GM12878 (cell line): Measurements from ENCODE around the gene CHCHD1. TPM values are rescaled to one million over a fixed set of nuclear protein-coding genes. Genes with fewer than 3 reads are reported as not detected.

Source experiments
- ATAC-seq: fragments of 200-7000 bp; cut with Tn5 transposase; 3 replicates; pipeline ENCODE4 v1.9.1; 2020; ENCODE audit warnings: mild to moderate bottlenecking, moderate library complexity
- BruUV-seq: library from RNA; stranded (reverse); fragments of 400-500 nt; replicated peaks from 2 replicates; lab custom pipeline; 2021; lab: Mats Ljungman, UMichigan
- CTCF ChIA-PET: fragments of 300-600 bp; sonication (Branson Sonifier 250); formaldehyde crosslinking; extraction: SDS; loops from one replicate; lab custom pipeline; 2021; ENCODE audit warnings: inconsistent platforms; lab: Yijun Ruan, JAX
- POLR2A ChIA-PET: fragments of 350-600 bp; formaldehyde crosslinking; extraction: SDS; loops from one replicate; lab custom pipeline; 2021; ENCODE audit warnings: inconsistent platforms; lab: Charles Lee
- RAD21 ChIA-PET: fragments of 300-600 bp; sonication (Branson Sonifier 250); formaldehyde crosslinking; loops from one replicate; lab custom pipeline; 2023; ENCODE audit warnings: antibody characterized with exemption; ENCODE audit not compliant: unreplicated experiment; lab: Charles Lee
- SMC1A ChIA-PET: fragments of 300-600 bp; sonication (Branson Sonifier 250); formaldehyde crosslinking; loops from one replicate; lab custom pipeline; 2023; ENCODE audit not compliant: unreplicated experiment, uncharacterized antibody; lab: Charles Lee
- DNase-seq: peaks from one replicate; pipeline ENCODE4 v3.0.0-alpha.2; 2011; ENCODE audit warnings: low read depth, low spot score
- FAIRE-seq: peaks from 3 replicates; lab custom pipeline; 2011; peaks lifted over from hg19 to GRCh38; lab: Jason Lieb, UNC
- H2AFZ ChIP-seq: 2 replicates; pipeline ENCODE4 v1.6.0; 2011; ENCODE audit warnings: low read depth, low read length, control low read depth; ENCODE audit not compliant: control insufficient read depth
- H3K27ac ChIP-seq: 2 replicates; pipeline ENCODE4 v1.5.1; 2011; ENCODE audit warnings: control low read depth; ENCODE audit not compliant: control insufficient read depth, insufficient read depth
- H3K27me3 ChIP-seq, 2 experiments: replicated peaks in 1 of 2; 2 replicates each; pipeline versions ENCODE4 v1.6.0 to v1.6.1; 2011; ENCODE audit warnings: low read length in 1 of 2; ENCODE audit not compliant: control insufficient read depth in 2 of 2, insufficient read depth in 2 of 2
- H3K36me3 ChIP-seq, 2 experiments: 2 replicates each; pipeline ENCODE4 v1.5.1; 2011; ENCODE audit warnings: low read length in 1 of 2; ENCODE audit not compliant: control insufficient read depth in 2 of 2, insufficient read depth in 2 of 2
- H3K4me1 ChIP-seq: 2 replicates; pipeline ENCODE4 v1.6.1; 2011; ENCODE audit warnings: mild to moderate bottlenecking, low read length, moderate library complexity, mixed read lengths; ENCODE audit not compliant: control insufficient read depth, insufficient read depth
- H3K4me2 ChIP-seq: 2 replicates; pipeline ENCODE4 v1.6.0; 2011; ENCODE audit warnings: control low read depth; ENCODE audit not compliant: control insufficient read depth, insufficient read depth
- H3K4me3 ChIP-seq: fragments of 200-600 bp; sonication (generic); 2 replicates; pipeline ENCODE4 v1.5.1; 2016
- H3K79me2 ChIP-seq: 2 replicates; pipeline ENCODE4 v1.6.0; 2011; ENCODE audit warnings: low read length; ENCODE audit not compliant: control insufficient read depth, insufficient read depth
- H3K9ac ChIP-seq: 2 replicates; pipeline ENCODE4 v1.8.0; 2011; ENCODE audit warnings: low read length, control low read depth, mixed read lengths; ENCODE audit not compliant: control insufficient read depth, insufficient read depth
- H3K9me3 ChIP-seq: replicated peaks from 3 replicates; pipeline ENCODE4 v1.5.1; 2011; ENCODE audit warnings: mild to moderate bottlenecking, low read length; ENCODE audit not compliant: control insufficient read depth, insufficient read depth
- H4K20me1 ChIP-seq: 2 replicates; pipeline ENCODE4 v1.6.0; 2011; ENCODE audit not compliant: control insufficient read depth, insufficient read depth
- ASH2L ChIP-seq: fragments of 300-600, 200-600 bp; sonication (generic); IDR thresholded peaks from 2 replicates; pipeline ENCODE4 v1.6.1; 2017; ENCODE audit warnings: low read depth, mild to moderate bottlenecking, borderline replicate concordance
- BHLHE40 ChIP-seq, 2 experiments: fragments of 450-650 bp in 1 of 2; IDR thresholded peaks; 2 replicates each; pipeline ENCODE4 v1.6.1; 2011 to 2017; ENCODE audit warnings: low read depth in 2 of 2, borderline replicate concordance in 1 of 2, improper control_type of control experiment in 1 of 2, low read length in 1 of 2, mild to moderate bottlenecking in 1 of 2
- BMI1 ChIP-seq: fragments of 450-650 bp; IDR thresholded peaks from 2 replicates; pipeline ENCODE4 v1.6.1; 2016; ENCODE audit warnings: mild to moderate bottlenecking, moderate library complexity, borderline replicate concordance
- HDGF ChIP-seq: fragments of 450-650 bp; IDR thresholded peaks from 2 replicates; pipeline ENCODE4 v1.6.1; 2016; ENCODE audit warnings: antibody characterized with exemption
- IRF4 ChIP-seq: IDR thresholded peaks from 2 replicates; pipeline ENCODE4 v1.6.1; 2011; ENCODE audit warnings: low read depth, low read length
- MEF2A ChIP-seq: IDR thresholded peaks from 2 replicates; pipeline ENCODE4 v1.6.1; 2011; ENCODE audit warnings: low read depth, mild to moderate bottlenecking, low read length, moderate library complexity; ENCODE audit not compliant: insufficient read depth
- NR2C2 ChIP-seq: IDR thresholded peaks from 2 replicates; pipeline ENCODE4 v1.6.1; 2011; ENCODE audit warnings: borderline replicate concordance, low read depth; ENCODE audit not compliant: control insufficient read depth, insufficient read length
- POLR2A ChIP-seq: IDR thresholded peaks from 2 replicates; pipeline ENCODE4 v1.6.1; 2011; ENCODE audit warnings: low read depth, mild to moderate bottlenecking, low read length
- SMAD5 ChIP-seq: IDR thresholded peaks from 2 replicates; pipeline ENCODE4 v1.6.1; 2016; ENCODE audit warnings: antibody characterized with exemption, low read depth
- SPI1 ChIP-seq: IDR thresholded peaks from 2 replicates; pipeline ENCODE4 v1.6.1; 2011; ENCODE audit warnings: low read depth, mild to moderate bottlenecking, low read length, moderate library complexity, borderline replicate concordance; ENCODE audit not compliant: insufficient read depth
- ZNF274 ChIP-seq: IDR thresholded peaks from one replicate; pipeline ENCODE4 v1.8.0; 2011; ENCODE audit not compliant: insufficient read length, insufficient read depth
- ZNF384 ChIP-seq: IDR thresholded peaks from 2 replicates; pipeline ENCODE4 v1.6.1; 2012; ENCODE audit warnings: low read depth, mild to moderate bottlenecking, low read length, improper control_type of control experiment, borderline replicate concordance
- ZSCAN29 ChIP-seq: fragments of 450-650 bp; IDR thresholded peaks from 2 replicates; pipeline ENCODE4 v1.6.1; 2017; ENCODE audit warnings: mild to moderate bottlenecking, moderate library complexity
- ZZZ3 ChIP-seq: IDR thresholded peaks from 2 replicates; pipeline ENCODE4 v1.6.1; 2011; ENCODE audit warnings: low read depth; ENCODE audit not compliant: control insufficient read depth, insufficient read length
- WGBS: methylation state at CpG from one replicate; pipeline ENCODE4 v1.1.6; 2016; ENCODE audit warnings: low lambda C conversion rate; ENCODE audit not compliant: insufficient replicate concordance, insufficient coverage; ENCODE audit errors: missing lambda C conversion rate; 5-methylcytosine and 5-hydroxymethylcytosine counted together
- in situ Hi-C: fragments of 300-500 bp; cut with MboI; formaldehyde crosslinking; loops from 9 replicates; pipeline ENCODE4 v1.14.3; 2018; ENCODE audit warnings: mixed read lengths
- intact Hi-C: fragments of 100-400 bp; cut with micrococcal nuclease; formaldehyde crosslinking; loops from one replicate; pipeline ENCODE4 v1.14.2; 2022; ENCODE audit not compliant: unreplicated experiment
- polyA plus RNA-seq, 11 experiments: library from polyadenylated mRNA; depleted of rRNA in 4 of 11; unstranded in 6 of 11; stranded (reverse) in 5 of 11; fragments of >200 nt; fragmentation: Nextera tagmentation in 4 of 11; fragmentation: Illumina TruSeq in 1 of 11; extraction: Ambion mirVana in 4 of 11; extraction: Trizol in 1 of 11; gene quantifications; 1 replicate in 1 of 11; 2 replicates in 10 of 11; pipeline versions ENCODE4 v1.2.1 to v1.2.3, GENCODE V29; 2011 to 2016; ENCODE audit warnings: inconsistent platforms in 2 of 11, missing spikeins in 2 of 11, low read depth in 1 of 11
- total RNA-seq, 4 experiments: library from RNA; depleted of rRNA in 3 of 4; stranded (reverse); fragments of >200 nt in 3 of 4; fragmentation: Illumina TruSeq in 1 of 4; extraction: Trizol in 1 of 4; gene quantifications; 2 replicates each; pipeline versions ENCODE4 v1.2.1 to v1.2.3, GENCODE V29; 2013 to 2021
- TF ChIP-seq, protein P1 (sequence below): fragments of 450-650 bp; IDR thresholded peaks from 2 replicates; pipeline ENCODE4 v1.6.1; 2017; ENCODE audit warnings: mild to moderate bottlenecking

CHCHD1 gene
- total and polyA plus RNA-seq, 10 of the 15 experiments (the other 5 are each of a cell fraction or from before 2014, with no cell fraction given): 35.0 to 132 (median 70.0) TPM

DNA sequence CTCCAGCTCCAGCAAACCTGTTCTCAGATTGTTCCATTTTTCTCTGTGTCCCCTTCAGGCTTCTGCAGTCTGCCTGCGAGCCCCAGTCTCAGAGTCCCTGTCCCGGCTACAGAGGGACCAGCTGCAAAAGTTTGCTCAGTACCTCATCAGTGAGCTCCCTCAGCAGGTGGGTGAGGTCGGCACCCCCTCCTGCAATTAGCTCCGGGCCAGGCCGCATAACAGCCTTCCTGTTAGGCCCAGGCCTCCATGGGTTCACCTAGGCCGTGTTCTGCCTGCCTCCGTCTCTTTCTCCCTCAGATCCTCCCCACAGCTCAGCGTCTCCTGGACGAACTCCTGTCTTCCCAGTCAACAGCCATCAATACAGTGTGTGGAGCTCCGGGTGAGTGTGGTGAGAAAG is 7.8 kb downstream of the CHCHD1 start:
- no peak for ATAC-seq
- TF ChIP-seq ZSCAN29 (no peak), ZNF384 (no peak), SPI1 (no peak), ZNF274 (no peak), MEF2A (no peak), BHLHE40 (IDR thresholded peaks at IDR 0.05; ENCODE audit: borderline replicate concordance in 1 of 2, low read depth in 2 of 2, low read length in 1 of 2) (no peak), IRF4 (no peak), POLR2A (no peak), ASH2L (no peak), BMI1 (no peak), SMAD5 (no peak), NR2C2 (no peak), HDGF (no peak), ZZZ3 (no peak)
- TF ChIP-seq, protein P1, sequence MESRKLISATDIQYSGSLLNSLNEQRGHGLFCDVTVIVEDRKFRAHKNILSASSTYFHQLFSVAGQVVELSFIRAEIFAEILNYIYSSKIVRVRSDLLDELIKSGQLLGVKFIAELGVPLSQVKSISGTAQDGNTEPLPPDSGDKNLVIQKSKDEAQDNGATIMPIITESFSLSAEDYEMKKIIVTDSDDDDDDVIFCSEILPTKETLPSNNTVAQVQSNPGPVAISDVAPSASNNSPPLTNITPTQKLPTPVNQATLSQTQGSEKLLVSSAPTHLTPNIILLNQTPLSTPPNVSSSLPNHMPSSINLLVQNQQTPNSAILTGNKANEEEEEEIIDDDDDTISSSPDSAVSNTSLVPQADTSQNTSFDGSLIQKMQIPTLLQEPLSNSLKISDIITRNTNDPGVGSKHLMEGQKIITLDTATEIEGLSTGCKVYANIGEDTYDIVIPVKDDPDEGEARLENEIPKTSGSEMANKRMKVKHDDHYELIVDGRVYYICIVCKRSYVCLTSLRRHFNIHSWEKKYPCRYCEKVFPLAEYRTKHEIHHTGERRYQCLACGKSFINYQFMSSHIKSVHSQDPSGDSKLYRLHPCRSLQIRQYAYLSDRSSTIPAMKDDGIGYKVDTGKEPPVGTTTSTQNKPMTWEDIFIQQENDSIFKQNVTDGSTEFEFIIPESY: no peak
- Histone ChIP-seq H3K9ac (no peak overlapping the region), H2AFZ (no peak overlapping the region), H4K20me1 (peaks cover 4% of the 10 kb centered on the region; the same call in 1 of the 2 replicates), H3K79me2 (peaks cover 29% of the 10 kb centered on the region), H3K4me1 (peaks cover 5% of the 10 kb centered on the region; the same call in 1 of the 2 replicates), H3K27ac (no peak overlapping the region), H3K9me3 (no peaks in the 10 kb centered on the region), H3K27me3 (no peaks in the 10 kb centered on the region), H3K4me3 (no peak overlapping the region), H3K4me2 (no peak overlapping the region), H3K36me3 (peaks cover 14 to 18% of the 10 kb centered on the region in 2 experiments)
- in situ Hi-C loops (no loop called here), intact Hi-C loops (loop anchor here (10.0 kb wide), 1 partner anchor 135 kb away; the partner anchor contains the start of gene SYNPO2L)
- SMC1A ChIA-PET: interaction anchor here (1.1 kb wide), 1 partner anchor 9 kb away, joined by 3 read pairs; no protein-coding TSS in a partner anchor
- CTCF ChIA-PET: no interaction called here
- POLR2A ChIA-PET: interaction anchor here (0.9 kb wide), 1 partner anchor 14 kb away, joined by 3 read pairs; no protein-coding TSS in a partner anchor
- RAD21 ChIA-PET: no interaction called here
- 96% methylated on average over 10 of the region's 10 CpGs for WGBS
- no TSS peak for BruUV-seq
- no peak for DNase-seq
- FAIRE-seq: no peak
